ENCODE results near the gene DIP2B. TPM values are rescaled to one million over a fixed set of nuclear protein-coding genes. Genes with fewer than 3 reads are reported as not detected.

The DIP2B gene
- polyA plus RNA-seq, 2 of the 4 experiments (the other 2 are of a cell fraction): 16.9 to 29.3 TPM

GRCh38 chr12:50676756-50677155, 172.0 kb downstream of the DIP2B start:
- Histone ChIP-seq H3K4me3 (no peak overlapping the region), H3K4me1 (no peaks in the 10 kb centered on the region), H3K27ac (no peak overlapping the region), H3K9me3 (no peaks in the 10 kb centered on the region), H3K4me2 (no peak overlapping the region)
- ChIA-PET POLR2A (no interaction called here), CTCF (interaction anchor here (2.0 kb wide), 1 partner anchor 172 kb away, joined by 5 read pairs; the partner anchor contains the start of gene DIP2B)
- no peak for TF ChIP-seq KDM1A (IDR thresholded peaks at IDR 0.05; ENCODE audit: low read depth)
- no peak for TF ChIP-seq FOXS1 (CRISPR knock-in tag; IDR thresholded peaks at IDR 0.05)
- TF ChIP-seq KDM5A (IDR thresholded peaks at IDR 0.05): no peak
- TF ChIP-seq SREBF2 (IDR thresholded peaks at IDR 0.05): no peak
- TF ChIP-seq USF2 (IDR thresholded peaks at IDR 0.05): no peak
- TF ChIP-seq HMGXB4 (CRISPR knock-in tag; IDR thresholded peaks at IDR 0.05; ENCODE audit: borderline replicate concordance): no peak
- TF ChIP-seq PBX3 (IDR thresholded peaks at IDR 0.05): no peak
- no peak for TF ChIP-seq EHMT2 (IDR thresholded peaks at IDR 0.05; ENCODE audit: low read depth)
- TF ChIP-seq JUN (IDR thresholded peaks at IDR 0.05): no peak
- no peak for TF ChIP-seq HOXB13 (CRISPR knock-in tag; IDR thresholded peaks at IDR 0.05; ENCODE audit: low read depth)
- WGBS (ENCODE audit: missing lambda C conversion rate): 87% methylated on average over 4 of the region's 4 CpGs
- FAIRE-seq: no peak
- DNase-seq (ENCODE audit: low read depth in 1 of 2, low spot score in 1 of 2): no peak
- no peak for ATAC-seq

GRCh38 chr12:50677858-50678257, 173.1 kb downstream of the DIP2B start:
- CTCF ChIA-PET: no interaction called here
- no peak for FAIRE-seq
- WGBS (ENCODE audit: missing lambda C conversion rate): 75% methylated on average over 3 of the region's 3 CpGs
- POLR2A ChIA-PET: no interaction called here
- H3K27ac ChIP-seq: no peak overlapping the region
- H3K9me3 ChIP-seq: no peaks in the 10 kb centered on the region
- no peak for ATAC-seq
- H3K4me1 ChIP-seq: no peaks in the 10 kb centered on the region
- no peak overlapping the region for H3K4me3 ChIP-seq
- H3K4me2 ChIP-seq: no peak overlapping the region
- no peak for DNase-seq (ENCODE audit: low read depth in 1 of 2, low spot score in 1 of 2)
- TF ChIP-seq ZC3H11A (IDR thresholded peaks at IDR 0.05) (no peak), RFX5 (IDR thresholded peaks at IDR 0.05) (no peak), SMC3 (IDR thresholded peaks at IDR 0.05) (no peak), JUN (IDR thresholded peaks at IDR 0.05) (no peak), HEYL (CRISPR knock-in tag; IDR thresholded peaks at IDR 0.05) (no peak), EHMT2 (IDR thresholded peaks at IDR 0.05; ENCODE audit: low read depth) (no peak)

GRCh38 chr12:50678650-50679365, 174.0 kb downstream of the DIP2B start:
- no peak for DNase-seq (ENCODE audit: low read depth in 1 of 2, low spot score in 1 of 2)
- no peak overlapping the region for H3K4me2 ChIP-seq
- ATAC-seq: no peak
- ChIA-PET CTCF (interaction anchor here (1.3 kb wide), 1 partner anchor 36 kb away, joined by 4 read pairs; no protein-coding TSS in a partner anchor), POLR2A (no interaction called here)
- H3K4me1 ChIP-seq: no peaks in the 10 kb centered on the region
- H3K9me3 ChIP-seq: no peaks in the 10 kb centered on the region
- no peak overlapping the region for H3K27ac ChIP-seq
- 97% methylated on average over 4 of the region's 4 CpGs for WGBS (ENCODE audit: missing lambda C conversion rate)
- TF ChIP-seq RARB (CRISPR knock-in tag; IDR thresholded peaks at IDR 0.05): no peak
- no peak for TF ChIP-seq NR3C1 (IDR thresholded peaks at IDR 0.05)
- no peak for TF ChIP-seq RCOR1 (IDR thresholded peaks at IDR 0.05; ENCODE audit: low read depth, low read length)
- FAIRE-seq: peak; percentile 51
- no peak overlapping the region for H3K4me3 ChIP-seq

Data from A549 (cell line).